Measurements from ENCODE around the gene NTPCR.

Gene NTPCR

GRCh38 chr1:232951180-232951579 is 769 bp downstream of the NTPCR start:
- H3K36me3 ChIP-seq = peaks cover 7 to 12% (median 9%) of the 10 kb centered on the region in 11 experiments
- H3K9ac ChIP-seq = peak overlapping the region; percentile 77 to 92 (median 85); a peak in 21 of 22 replicates
- H4K20me1 ChIP-seq = no peaks in the 10 kb centered on the region
- no peak for TF ChIP-seq Cebpa-rat (IDR thresholded peaks at IDR 0.05)
- H3K9me3 ChIP-seq (replicated peaks in 1 of 11) = peaks cover 0 to 2% (median 0%) of the 10 kb centered on the region in 11 experiments; a peak in 3 of 22 replicates
- peak overlapping the region in 8 of 11 experiments; percentile 76 to 89 (median 80); a peak in 11 of 22 replicates for H3K27ac ChIP-seq
- H3K4me3 ChIP-seq = peak overlapping the region; percentile 78 to 96 (median 87)
- H3K4me2 ChIP-seq = peak overlapping the region; percentile 74 to 94 (median 83)
- no peaks in the 10 kb centered on the region for H3K27me3 ChIP-seq
- peaks cover 26 to 45% (median 32%) of the 10 kb centered on the region in 10 experiments for H3K4me1 ChIP-seq

GRCh38 chr1:232951605-232952004 is 1.2 kb downstream of the NTPCR start:
- Histone ChIP-seq H3K4me3 (peak overlapping the region; percentile 78 to 96 (median 87)), H3K36me3 (peaks cover 11 to 17% (median 14%) of the 10 kb centered on the region in 11 experiments), H3K27me3 (no peaks in the 10 kb centered on the region), H3K4me1 (peaks cover 26 to 45% (median 32%) of the 10 kb centered on the region in 10 experiments), H3K4me2 (peak overlapping the region; percentile 74 to 94 (median 83)), H3K27ac (no peak overlapping the region), H3K9me3 (replicated peaks in 1 of 11) (peaks cover 0 to 6% (median 0%) of the 10 kb centered on the region in 11 experiments; a peak in 4 of 22 replicates), H4K20me1 (no peaks in the 10 kb centered on the region), H3K9ac (peak overlapping the region in 9 of 11 experiments; percentile 83 to 92 (median 85); a peak in 12 of 22 replicates)
- no peak for TF ChIP-seq Cebpa-rat (IDR thresholded peaks at IDR 0.05)

- TF ChIP-seq Cebpa-rat (IDR thresholded peaks at IDR 0.05) = no peak
- H3K27ac ChIP-seq = peak overlapping the region in 8 of 11 experiments; percentile 2 to 66 (median 52); a peak in 11 of 22 replicates
Measured at GRCh38 chr1:232952514-232953499, 2.4 kb downstream of the NTPCR start.

GRCh38 chr1:232954594-232955365 is 4.4 kb downstream of the NTPCR start:
- peak overlapping the region in 2 of 11 experiments; percentile 7 to 33; a peak in 3 of 22 replicates for H3K4me2 ChIP-seq
- H3K4me1 ChIP-seq = peaks cover 21 to 40% (median 27%) of the 10 kb centered on the region in 10 experiments
- no peaks in the 10 kb centered on the region for H4K20me1 ChIP-seq
- H3K9ac ChIP-seq = no peak overlapping the region
- no peak overlapping the region for H3K27ac ChIP-seq
- H3K27me3 ChIP-seq = no peaks in the 10 kb centered on the region
- no peak overlapping the region for H3K4me3 ChIP-seq
- H3K9me3 ChIP-seq (replicated peaks in 1 of 11) = peaks cover 23 to 34% (median 25%) of the 10 kb centered on the region in 11 experiments
- TF ChIP-seq Cebpa-rat (IDR thresholded peaks at IDR 0.05) = no peak
- H3K36me3 ChIP-seq = peaks cover 42 to 48% (median 44%) of the 10 kb centered on the region in 11 experiments

More at GRCh38 chr1:232952514-232953499, 2.4 kb downstream of the NTPCR start:
- no peaks in the 10 kb centered on the region for H4K20me1 ChIP-seq
- H3K9ac ChIP-seq = no peak overlapping the region; a peak in 1 of 22 replicates
- peaks cover 26 to 45% (median 32%) of the 10 kb centered on the region in 10 experiments for H3K4me1 ChIP-seq
- H3K4me3 ChIP-seq = no peak overlapping the region; a peak in 1 of 20 replicates
- peaks cover 22 to 29% (median 25%) of the 10 kb centered on the region in 11 experiments for H3K36me3 ChIP-seq
- H3K4me2 ChIP-seq = peak overlapping the region; percentile 74 to 94 (median 83)
- H3K27me3 ChIP-seq = no peaks in the 10 kb centered on the region
- H3K9me3 ChIP-seq (replicated peaks in 1 of 11) = peaks cover 4 to 18% (median 10%) of the 10 kb centered on the region in 11 experiments

GRCh38 chr1:232956081-232956480 is 5.7 kb downstream of the NTPCR start:
- Histone ChIP-seq H3K4me1 (peaks cover 19 to 37% (median 22%) of the 10 kb centered on the region in 10 experiments), H3K9ac (no peak overlapping the region), H3K27ac (no peak overlapping the region), H3K4me2 (no peak overlapping the region), H3K27me3 (no peaks in the 10 kb centered on the region), H4K20me1 (no peaks in the 10 kb centered on the region), H3K4me3 (no peak overlapping the region), H3K9me3 (replicated peaks in 1 of 11) (peaks cover 24 to 34% (median 26%) of the 10 kb centered on the region in 11 experiments), H3K36me3 (peaks cover 50 to 62% (median 56%) of the 10 kb centered on the region in 11 experiments)
- TF ChIP-seq Cebpa-rat (IDR thresholded peaks at IDR 0.05) = no peak

- H3K4me3 ChIP-seq = no peak overlapping the region
- H3K9me3 ChIP-seq (replicated peaks in 1 of 11) = peaks cover 24 to 34% (median 26%) of the 10 kb centered on the region in 11 experiments
- no peaks in the 10 kb centered on the region for H4K20me1 ChIP-seq
- H3K27me3 ChIP-seq = no peaks in the 10 kb centered on the region
- no peak overlapping the region for H3K27ac ChIP-seq
- TF ChIP-seq Cebpa-rat (IDR thresholded peaks at IDR 0.05) = no peak
- peaks cover 6 to 33% (median 13%) of the 10 kb centered on the region in 10 experiments for H3K4me1 ChIP-seq
- H3K36me3 ChIP-seq = peaks cover 50 to 63% (median 57%) of the 10 kb centered on the region in 11 experiments
- H3K9ac ChIP-seq = no peak overlapping the region
- no peak overlapping the region for H3K4me2 ChIP-seq
Measured at GRCh38 chr1:232958067-232958466, 7.7 kb downstream of the NTPCR start.

- peaks cover 12 to 19% (median 14%) of the 10 kb centered on the region in 11 experiments for H3K9me3 ChIP-seq (replicated peaks in 1 of 11)
- TF ChIP-seq Cebpa-rat (IDR thresholded peaks at IDR 0.05) = no peak
- H3K4me1 ChIP-seq = peaks cover 25 to 43% (median 38%) of the 10 kb centered on the region in 10 experiments
- no peaks in the 10 kb centered on the region for H4K20me1 ChIP-seq
- H3K27ac ChIP-seq = peak overlapping the region; percentile 2 to 81 (median 45); a peak in 19 of 22 replicates
- H3K4me3 ChIP-seq = peak overlapping the region in 5 of 10 experiments; percentile 3 to 38 (median 13); a peak in 5 of 20 replicates
- H3K36me3 ChIP-seq = peaks cover 35 to 69% (median 53%) of the 10 kb centered on the region in 11 experiments
- H3K27me3 ChIP-seq = no peaks in the 10 kb centered on the region
- peak overlapping the region; percentile 58 to 88 (median 77) for H3K4me2 ChIP-seq
- peak overlapping the region; percentile 3 to 76 (median 42); a peak in 16 of 22 replicates for H3K9ac ChIP-seq
Measured at GRCh38 chr1:232962761-232963745, 12.6 kb downstream of the NTPCR start.
